H54 (cell line): ENCODE data around the gene DUSP12.

ENCODE experiments used
- DNase-seq: peaks from one replicate; pipeline ENCODE4 v3.0.0; 2011; ENCODE audit warnings: low spot score, mixed read lengths; ENCODE audit not compliant: insufficient read length
- FAIRE-seq: peaks from 3 replicates; lab custom pipeline; 2011; peaks lifted over from hg19 to GRCh38; lab: Jason Lieb, UNC
- POLR2A ChIP-seq: IDR thresholded peaks from 2 replicates; pipeline ENCODE4 v1.6.1; 2011; ENCODE audit warnings: low read depth, mild to moderate bottlenecking, low read length

Gene DUSP12

GRCh38 chr1:161749509-161750407, at the start of gene DUSP12:
TSS of gene DUSP12 (plus strand) at chr1:161749786. CDS start at chr1:161749802, 16 bp downstream.
- peak; percentile 90 for TF ChIP-seq POLR2A
- FAIRE-seq (no peak), DNase-seq (peak; percentile 79)

GRCh38 chr1:161702250-161702649, 47.3 kb upstream of the DUSP12 start:
- no peak for TF ChIP-seq POLR2A
- no peak for DNase-seq
- FAIRE-seq, result no peak

GRCh38 chr1:161705537-161705936, 44.0 kb upstream of the DUSP12 start:
- FAIRE-seq (no peak), DNase-seq (no peak)
- no peak for TF ChIP-seq POLR2A

GRCh38 chr1:161706113-161706481, 43.5 kb upstream of the DUSP12 start:
- no peak for TF ChIP-seq POLR2A
- DNase-seq (peak; percentile 7), FAIRE-seq (no peak)

GRCh38 chr1:161706482-161707347, 42.9 kb upstream of the DUSP12 start, which contains the start of gene FCRLA:
TSS of gene FCRLA (plus strand) at chr1:161707229. CDS start at chr1:161707265, 36 bp downstream.
- TF ChIP-seq POLR2A, result no peak
- peak; percentile 17 for DNase-seq
- FAIRE-seq, result no peak

- DNase-seq, result no peak
- no peak for FAIRE-seq
- no peak for TF ChIP-seq POLR2A
These were observed 42.1 kb upstream of the DUSP12 start for GRCh38 chr1:161707503-161707902.

GRCh38 chr1:161709373-161709772, 40.2 kb upstream of the DUSP12 start:
- no peak for TF ChIP-seq POLR2A
- DNase-seq (no peak), FAIRE-seq (no peak)

- no peak for TF ChIP-seq POLR2A
- FAIRE-seq (no peak), DNase-seq (no peak)
These were observed 39.0 kb upstream of the DUSP12 start for GRCh38 chr1:161710560-161710959.

GRCh38 chr1:161718559-161719324, 30.8 kb upstream of the DUSP12 start:
- no peak for TF ChIP-seq POLR2A
- DNase-seq (no peak), FAIRE-seq (no peak)

- FAIRE-seq (no peak), DNase-seq (no peak)
- TF ChIP-seq POLR2A, result no peak
These were observed 30.3 kb upstream of the DUSP12 start for GRCh38 chr1:161719325-161719611.

GRCh38 chr1:161720422-161720821, 29.2 kb upstream of the DUSP12 start:
- no peak for TF ChIP-seq POLR2A
- DNase-seq (no peak), FAIRE-seq (no peak)

GRCh38 chr1:161720956-161721737, 28.4 kb upstream of the DUSP12 start, which contains the start of gene FCRLB:
TSS of gene FCRLB (plus strand) at chr1:161721544. CDS start at chr1:161722673, 1,129 bp downstream.
- DNase-seq (no peak), FAIRE-seq (no peak)
- no peak for TF ChIP-seq POLR2A
